Measurements from ENCODE around the gene ST6GAL2. TPM values are rescaled to one million over a fixed set of nuclear protein-coding genes. Genes with fewer than 3 reads are reported as not detected.

Gene ST6GAL2
- polyA plus RNA-seq, 2 of the 4 experiments (the other 2 are of a cell fraction) = 26.2 to 52.6 TPM

DNA sequence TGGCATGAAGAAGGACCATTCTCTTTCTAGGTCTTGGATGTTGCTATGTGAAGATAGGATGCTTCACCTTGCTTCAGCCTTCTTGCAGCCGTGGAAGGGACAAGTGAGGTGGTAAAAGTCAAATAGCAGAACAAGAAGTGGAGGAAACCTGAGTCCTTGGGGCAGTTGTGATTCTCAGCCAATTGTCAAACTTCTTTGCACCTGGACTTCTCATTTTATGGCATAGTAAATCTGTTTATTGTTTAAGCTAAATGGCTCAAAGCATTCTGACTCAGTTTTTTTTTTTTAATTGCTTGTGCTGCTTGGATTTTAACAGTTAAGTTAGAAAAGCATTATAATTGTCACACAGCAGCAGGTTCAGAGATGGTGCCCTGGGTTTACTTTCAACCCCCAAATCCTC is 33.0 kb upstream of the ST6GAL2 start:
- CTCF ChIA-PET = interaction anchor here (0.6 to 0.7 kb wide), 3 partner anchors 246 to 1695 kb away, joined by 3 to 4 read pairs (median 3); no protein-coding TSS in a partner anchor
- Histone ChIP-seq H3K4me1 (no peaks in the 10 kb centered on the region), H3K27ac (no peak overlapping the region), H3K4me3 (no peak overlapping the region), H3K9me3 (0 out of 3 replicates have a peak, but pooled peaks cover 7% of the 10 kb centered on the region), H3K4me2 (no peak overlapping the region)
- DNase-seq (ENCODE audit: low read depth in 1 of 2, low spot score in 1 of 2) (no peak), FAIRE-seq (no peak), ATAC-seq (no peak)
- WGBS (ENCODE audit: missing lambda C conversion rate) = 65% methylated on average over 1 of the region's 1 CpG
- no peak for TF ChIP-seq ATOH8 (CRISPR knock-in tag; IDR thresholded peaks at IDR 0.05; ENCODE audit: low read depth)
- TF ChIP-seq PHF8 (IDR thresholded peaks at IDR 0.05; ENCODE audit: borderline replicate concordance, low read depth) = no peak
- TF ChIP-seq, protein P1, sequence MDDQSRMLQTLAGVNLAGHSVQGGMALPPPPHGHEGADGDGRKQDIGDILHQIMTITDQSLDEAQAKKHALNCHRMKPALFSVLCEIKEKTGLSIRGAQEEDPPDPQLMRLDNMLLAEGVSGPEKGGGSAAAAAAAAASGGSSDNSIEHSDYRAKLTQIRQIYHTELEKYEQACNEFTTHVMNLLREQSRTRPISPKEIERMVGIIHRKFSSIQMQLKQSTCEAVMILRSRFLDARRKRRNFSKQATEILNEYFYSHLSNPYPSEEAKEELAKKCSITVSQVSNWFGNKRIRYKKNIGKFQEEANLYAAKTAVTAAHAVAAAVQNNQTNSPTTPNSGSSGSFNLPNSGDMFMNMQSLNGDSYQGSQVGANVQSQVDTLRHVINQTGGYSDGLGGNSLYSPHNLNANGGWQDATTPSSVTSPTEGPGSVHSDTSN (IDR thresholded peaks at IDR 0.05) = no peak
- TF ChIP-seq, protein P2, sequence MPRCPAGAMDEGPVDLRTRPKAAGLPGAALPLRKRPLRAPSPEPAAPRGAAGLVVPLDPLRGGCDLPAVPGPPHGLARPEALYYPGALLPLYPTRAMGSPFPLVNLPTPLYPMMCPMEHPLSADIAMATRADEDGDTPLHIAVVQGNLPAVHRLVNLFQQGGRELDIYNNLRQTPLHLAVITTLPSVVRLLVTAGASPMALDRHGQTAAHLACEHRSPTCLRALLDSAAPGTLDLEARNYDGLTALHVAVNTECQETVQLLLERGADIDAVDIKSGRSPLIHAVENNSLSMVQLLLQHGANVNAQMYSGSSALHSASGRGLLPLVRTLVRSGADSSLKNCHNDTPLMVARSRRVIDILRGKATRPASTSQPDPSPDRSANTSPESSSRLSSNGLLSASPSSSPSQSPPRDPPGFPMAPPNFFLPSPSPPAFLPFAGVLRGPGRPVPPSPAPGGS (IDR thresholded peaks at IDR 0.05) = no peak
- no peak for TF ChIP-seq RAD21 (conservative IDR thresholded peaks at IDR 0.05 in 1 of 2, IDR thresholded peaks at IDR 0.05 in 1 of 2)
- TF ChIP-seq CTCF (IDR thresholded peaks at IDR 0.05) = no peak
- TF ChIP-seq, protein P3, sequence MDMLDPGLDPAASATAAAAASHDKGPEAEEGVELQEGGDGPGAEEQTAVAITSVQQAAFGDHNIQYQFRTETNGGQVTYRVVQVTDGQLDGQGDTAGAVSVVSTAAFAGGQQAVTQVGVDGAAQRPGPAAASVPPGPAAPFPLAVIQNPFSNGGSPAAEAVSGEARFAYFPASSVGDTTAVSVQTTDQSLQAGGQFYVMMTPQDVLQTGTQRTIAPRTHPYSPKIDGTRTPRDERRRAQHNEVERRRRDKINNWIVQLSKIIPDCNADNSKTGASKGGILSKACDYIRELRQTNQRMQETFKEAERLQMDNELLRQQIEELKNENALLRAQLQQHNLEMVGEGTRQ (IDR thresholded peaks at IDR 0.05) = no peak
- TF ChIP-seq, protein P4, sequence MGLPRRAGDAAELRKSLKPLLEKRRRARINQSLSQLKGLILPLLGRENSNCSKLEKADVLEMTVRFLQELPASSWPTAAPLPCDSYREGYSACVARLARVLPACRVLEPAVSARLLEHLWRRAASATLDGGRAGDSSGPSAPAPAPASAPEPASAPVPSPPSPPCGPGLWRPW (IDR thresholded peaks at IDR 0.05) = no peak
- no peak for TF ChIP-seq POLR2A (IDR thresholded peaks at IDR 0.05; ENCODE audit: low read length)
- no peak for TF ChIP-seq RCOR1 (IDR thresholded peaks at IDR 0.05; ENCODE audit: low read depth, low read length)
- TF ChIP-seq E2F6 (IDR thresholded peaks at IDR 0.05; ENCODE audit: borderline replicate concordance, low read depth) = no peak
- TF ChIP-seq HOXB13 (CRISPR knock-in tag; IDR thresholded peaks at IDR 0.05; ENCODE audit: low read depth) = no peak
- TF ChIP-seq, protein P5, sequence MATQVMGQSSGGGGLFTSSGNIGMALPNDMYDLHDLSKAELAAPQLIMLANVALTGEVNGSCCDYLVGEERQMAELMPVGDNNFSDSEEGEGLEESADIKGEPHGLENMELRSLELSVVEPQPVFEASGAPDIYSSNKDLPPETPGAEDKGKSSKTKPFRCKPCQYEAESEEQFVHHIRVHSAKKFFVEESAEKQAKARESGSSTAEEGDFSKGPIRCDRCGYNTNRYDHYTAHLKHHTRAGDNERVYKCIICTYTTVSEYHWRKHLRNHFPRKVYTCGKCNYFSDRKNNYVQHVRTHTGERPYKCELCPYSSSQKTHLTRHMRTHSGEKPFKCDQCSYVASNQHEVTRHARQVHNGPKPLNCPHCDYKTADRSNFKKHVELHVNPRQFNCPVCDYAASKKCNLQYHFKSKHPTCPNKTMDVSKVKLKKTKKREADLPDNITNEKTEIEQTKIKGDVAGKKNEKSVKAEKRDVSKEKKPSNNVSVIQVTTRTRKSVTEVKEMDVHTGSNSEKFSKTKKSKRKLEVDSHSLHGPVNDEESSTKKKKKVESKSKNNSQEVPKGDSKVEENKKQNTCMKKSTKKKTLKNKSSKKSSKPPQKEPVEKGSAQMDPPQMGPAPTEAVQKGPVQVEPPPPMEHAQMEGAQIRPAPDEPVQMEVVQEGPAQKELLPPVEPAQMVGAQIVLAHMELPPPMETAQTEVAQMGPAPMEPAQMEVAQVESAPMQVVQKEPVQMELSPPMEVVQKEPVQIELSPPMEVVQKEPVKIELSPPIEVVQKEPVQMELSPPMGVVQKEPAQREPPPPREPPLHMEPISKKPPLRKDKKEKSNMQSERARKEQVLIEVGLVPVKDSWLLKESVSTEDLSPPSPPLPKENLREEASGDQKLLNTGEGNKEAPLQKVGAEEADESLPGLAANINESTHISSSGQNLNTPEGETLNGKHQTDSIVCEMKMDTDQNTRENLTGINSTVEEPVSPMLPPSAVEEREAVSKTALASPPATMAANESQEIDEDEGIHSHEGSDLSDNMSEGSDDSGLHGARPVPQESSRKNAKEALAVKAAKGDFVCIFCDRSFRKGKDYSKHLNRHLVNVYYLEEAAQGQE (IDR thresholded peaks at IDR 0.05) = no peak
- TF ChIP-seq NR3C1 (IDR thresholded peaks at IDR 0.05) = no peak
- TF ChIP-seq HEYL (CRISPR knock-in tag; IDR thresholded peaks at IDR 0.05) = no peak
- POLR2A ChIA-PET = no interaction called here
